ENCODE data around the gene SYNDIG1. TPM values are rescaled to one million over a fixed set of nuclear protein-coding genes. Genes with fewer than 3 reads are reported as not detected.
A peak's percentile ranks its signal among the peaks of the same experiment; 100 is the strongest.

Gene SYNDIG1
- total RNA-seq, 1 donor from 2014 or later: 0.49 TPM

GRCh38 chr20:24609757-24610156, 140.3 kb downstream of the SYNDIG1 start:
- Mint-ChIP-seq H3K27ac (ENCODE audit: unreplicated experiment) (no peak overlapping the region), H3K36me3 (ENCODE audit: low read depth) (no peaks in the 10 kb centered on the region), H3K9me3 (no peaks in the 10 kb centered on the region), H3K4me3 (no peak overlapping the region), H3K4me1 (no peaks in the 10 kb centered on the region), H3K27me3 (ENCODE audit: low read depth) (peaks cover 6% of the 10 kb centered on the region)
- no peak for DNase-seq (ENCODE audit: low read depth, low spot score)
- no peak for TF ChIP-seq CTCF (conservative IDR thresholded peaks at IDR 0.05)

GRCh38 chr20:24610341-24611115, 141.1 kb downstream of the SYNDIG1 start:
- Mint-ChIP-seq H3K27me3 (ENCODE audit: low read depth) (peaks cover 4% of the 10 kb centered on the region), H3K9me3 (no peaks in the 10 kb centered on the region), H3K4me3 (no peak overlapping the region), H3K36me3 (ENCODE audit: low read depth) (no peaks in the 10 kb centered on the region), H3K27ac (ENCODE audit: unreplicated experiment) (no peak overlapping the region), H3K4me1 (no peaks in the 10 kb centered on the region)
- DNase-seq (ENCODE audit: low read depth, low spot score): no peak
- no peak for TF ChIP-seq CTCF (conservative IDR thresholded peaks at IDR 0.05)

GRCh38 chr20:24611360-24612140, 142.1 kb downstream of the SYNDIG1 start:
- peaks cover 2% of the 10 kb centered on the region for H3K27me3 Mint-ChIP-seq (ENCODE audit: low read depth)
- no peaks in the 10 kb centered on the region for H3K9me3 Mint-ChIP-seq
- no peak for DNase-seq (ENCODE audit: low read depth, low spot score)
- H3K27ac Mint-ChIP-seq (ENCODE audit: unreplicated experiment): peak overlapping the region; percentile 5
- no peak for TF ChIP-seq CTCF (conservative IDR thresholded peaks at IDR 0.05)
- H3K4me3 Mint-ChIP-seq: no peak overlapping the region
- no peaks in the 10 kb centered on the region for H3K4me1 Mint-ChIP-seq
- no peaks in the 10 kb centered on the region for H3K36me3 Mint-ChIP-seq (ENCODE audit: low read depth)

- TF ChIP-seq CTCF (conservative IDR thresholded peaks at IDR 0.05): no peak
- Mint-ChIP-seq H3K27me3 (ENCODE audit: low read depth) (peaks cover 2% of the 10 kb centered on the region), H3K4me3 (no peak overlapping the region), H3K27ac (ENCODE audit: unreplicated experiment) (no peak overlapping the region), H3K4me1 (no peaks in the 10 kb centered on the region), H3K36me3 (ENCODE audit: low read depth) (no peaks in the 10 kb centered on the region), H3K9me3 (no peaks in the 10 kb centered on the region)
- DNase-seq (ENCODE audit: low read depth, low spot score): no peak
Observed at GRCh38 chr20:24612799-24613775, 143.7 kb downstream of the SYNDIG1 start.

- peaks cover 1% of the 10 kb centered on the region for H3K27me3 Mint-ChIP-seq (ENCODE audit: low read depth)
Observed at GRCh38 chr20:24614341-24614740, 144.9 kb downstream of the SYNDIG1 start.

More at GRCh38 chr20:24614341-24614740, 144.9 kb downstream of the SYNDIG1 start:
- H3K36me3 Mint-ChIP-seq (ENCODE audit: low read depth): no peaks in the 10 kb centered on the region
- no peak for TF ChIP-seq CTCF (conservative IDR thresholded peaks at IDR 0.05)
- no peak for DNase-seq (ENCODE audit: low read depth, low spot score)
- no peak overlapping the region for H3K27ac Mint-ChIP-seq (ENCODE audit: unreplicated experiment)
- no peaks in the 10 kb centered on the region for H3K4me1 Mint-ChIP-seq
- H3K4me3 Mint-ChIP-seq: no peak overlapping the region
- H3K9me3 Mint-ChIP-seq: no peaks in the 10 kb centered on the region
